GM19328 (cell line): Measurements from ENCODE around the gene ZNF385A.
"Not testable (repeated sequence)": the region's sequence is repeated elsewhere in the genome, so short reads cannot be mapped to it uniquely, and the experiment has no call there.

Experiments used
- ATAC-seq: cut with Tn5 transposase; IDR thresholded peaks from one replicate; pipeline ENCODE4 v1.9.1; 2021; ENCODE audit warnings: mild to moderate bottlenecking, moderate library complexity; ENCODE audit not compliant: unreplicated experiment

The ZNF385A gene

GRCh38 chr12:54330442-54330841 lies 54.1 kb downstream of the ZNF385A start:
- ATAC-seq: no peak

GRCh38 chr12:54329759-54330158 lies 54.8 kb downstream of the ZNF385A start:
- no peak for ATAC-seq

- ATAC-seq: no peak
These were observed 55.8 kb downstream of the ZNF385A start for GRCh38 chr12:54328595-54329337.

GRCh38 chr12:54325442-54326109 lies 59.0 kb downstream of the ZNF385A start:
- not testable (repeated sequence) for ATAC-seq

- ATAC-seq: peak; percentile 99
These were observed 59.7 kb downstream of the ZNF385A start, which contains the start of gene COPZ1 for GRCh38 chr12:54324617-54325441. Gene COPZ1, plus strand, starts transcription at chr12:54325131. Its CDS starts 33 bp downstream, at chr12:54325164.

- ATAC-seq: no peak
These were observed 63.2 kb downstream of the ZNF385A start for GRCh38 chr12:54321363-54321762.
